DMS53 treated with DMSO at 0.1 percent for 48 hours (cell line): Measurements from ENCODE around the gene ZNF483.
"Not testable (repeated sequence)": the region's sequence is repeated elsewhere in the genome, so short reads cannot be mapped to it uniquely, and the experiment has no call there.

Source experiments
- DNase-seq: peaks from one replicate; lab custom pipeline; 2025; ENCODE audit not compliant: unreplicated experiment; lab: John Stamatoyannopoulos, UW

Gene ZNF483

GRCh38 chr9:111610149-111610548, 85.2 kb downstream of the ZNF483 start:
- DNase-seq, result no peak

- DNase-seq, result no peak
Measured at GRCh38 chr9:111610845-111611244, 85.9 kb downstream of the ZNF483 start.

GRCh38 chr9:111613436-111614040, 88.6 kb downstream of the ZNF483 start:
- DNase-seq, result no peak

GRCh38 chr9:111615928-111616327, 90.9 kb downstream of the ZNF483 start:
- DNase-seq, result no peak

- not testable (repeated sequence) for DNase-seq
Measured at GRCh38 chr9:111617349-111617748, 92.4 kb downstream of the ZNF483 start.

- DNase-seq, result no peak
Measured at GRCh38 chr9:111621895-111622480, 97.0 kb downstream of the ZNF483 start.

GRCh38 chr9:111622626-111623025, 97.6 kb downstream of the ZNF483 start:
- no peak for DNase-seq
